Activated CD8-positive, alpha-beta memory T cell treated with anti-CD3 and anti-CD28 coated beads for 1 hour (primary cell): Measurements from ENCODE around the gene UBASH3B.

Experiments
- DNase-seq, 2 donors: peaks; one replicate each; pipeline ENCODE4 v3.0.0-alpha.2; 2020; ENCODE audit warnings: low read depth in 1 of 2; ENCODE audit errors: extremely low read depth in 1 of 2

Gene UBASH3B

GRCh38 chr11:122780296-122780949, 124.9 kb downstream of the UBASH3B start:
- DNase-seq, result no peak

- DNase-seq, result peak; percentile 39 to 60
These were observed 126.1 kb downstream of the UBASH3B start for GRCh38 chr11:122781378-122782195.

DNA sequence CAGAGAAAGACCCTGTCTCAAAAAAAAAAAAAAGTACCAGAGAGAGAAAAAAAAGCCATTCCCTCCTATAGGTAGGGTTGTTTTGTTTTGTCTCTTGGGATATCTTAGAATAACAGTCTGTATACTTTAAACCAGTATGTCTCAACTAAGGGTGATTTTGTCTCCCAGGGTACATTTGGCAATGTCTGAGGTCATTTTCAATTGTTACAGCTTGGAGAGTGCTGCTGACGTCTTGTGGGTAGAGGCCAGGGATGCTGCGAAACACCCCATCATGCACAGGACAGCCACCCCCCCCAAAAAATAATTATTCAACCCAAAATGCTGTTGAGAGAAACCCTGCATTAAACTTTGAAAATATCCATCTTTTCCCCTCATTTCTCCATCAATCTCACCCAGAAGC, 126.7 kb downstream of the UBASH3B start:
- DNase-seq, result no peak

- DNase-seq, result no peak
These were observed 128.9 kb downstream of the UBASH3B start for GRCh38 chr11:122784325-122784955.

DNA sequence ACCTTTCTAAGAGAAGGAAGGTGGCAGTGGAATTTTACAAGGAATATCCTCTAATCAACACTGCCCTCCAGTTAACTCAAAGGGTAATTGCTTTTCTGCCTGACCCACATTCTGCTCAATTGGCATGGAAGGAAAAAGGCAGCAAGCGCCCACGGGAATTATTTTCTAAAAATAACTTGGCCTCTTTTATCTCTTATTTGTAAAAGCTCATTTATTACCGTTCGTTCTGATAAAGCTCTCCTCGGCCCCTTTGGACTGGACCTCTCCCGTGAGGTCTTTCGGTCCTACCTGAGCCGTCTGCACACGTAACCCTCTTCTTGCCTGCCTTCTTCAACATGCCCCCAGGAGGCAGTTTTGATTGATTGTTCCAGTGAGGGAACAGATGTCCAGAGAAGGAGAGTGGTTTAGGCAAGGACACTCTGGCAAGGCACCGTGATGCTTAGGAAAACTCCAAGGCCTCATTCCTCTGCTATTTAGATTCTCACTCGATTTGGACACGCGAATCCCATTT, 129.6 kb downstream of the UBASH3B start:
- no peak for DNase-seq

GRCh38 chr11:122786896-122787295, 131.4 kb downstream of the UBASH3B start:
- DNase-seq, result no peak

DNA sequence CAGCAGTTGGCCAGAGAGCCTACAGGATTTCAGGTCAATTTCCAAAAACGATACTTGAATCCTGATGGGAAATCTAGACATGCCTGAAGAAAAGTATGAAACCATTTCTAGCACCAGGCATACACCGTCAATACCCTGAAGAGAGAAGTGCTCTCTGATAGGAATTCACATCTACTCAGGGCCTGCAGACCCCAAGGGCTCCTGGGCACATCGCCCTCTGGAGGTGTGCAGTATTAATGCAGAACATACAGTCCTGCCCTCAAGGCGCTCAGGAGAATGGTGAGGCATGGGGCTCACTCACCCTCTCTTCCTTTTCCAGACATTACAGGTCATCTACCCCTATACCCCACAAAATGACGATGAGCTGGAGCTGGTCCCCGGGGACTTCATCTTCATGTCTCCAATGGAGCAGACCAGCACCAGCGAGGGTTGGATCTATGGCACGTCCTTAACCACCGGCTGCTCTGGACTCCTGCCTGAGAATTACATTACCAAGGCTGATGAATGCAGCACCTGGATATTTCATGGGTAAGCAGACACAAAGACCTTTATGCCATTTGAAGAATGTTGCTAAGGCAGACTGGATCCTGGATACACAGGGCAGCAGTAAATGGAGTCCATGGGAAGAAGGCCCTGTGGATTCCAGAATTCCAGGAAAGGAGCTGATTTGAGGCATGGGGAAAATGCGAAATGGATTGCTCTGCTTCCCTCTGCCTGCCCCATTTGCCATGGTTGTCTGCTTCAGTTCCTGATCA, 133.4 kb downstream of the UBASH3B start:
- DNase-seq, result no peak

- no peak for DNase-seq
These were observed 134.4 kb downstream of the UBASH3B start for GRCh38 chr11:122789907-122790306.

DNA sequence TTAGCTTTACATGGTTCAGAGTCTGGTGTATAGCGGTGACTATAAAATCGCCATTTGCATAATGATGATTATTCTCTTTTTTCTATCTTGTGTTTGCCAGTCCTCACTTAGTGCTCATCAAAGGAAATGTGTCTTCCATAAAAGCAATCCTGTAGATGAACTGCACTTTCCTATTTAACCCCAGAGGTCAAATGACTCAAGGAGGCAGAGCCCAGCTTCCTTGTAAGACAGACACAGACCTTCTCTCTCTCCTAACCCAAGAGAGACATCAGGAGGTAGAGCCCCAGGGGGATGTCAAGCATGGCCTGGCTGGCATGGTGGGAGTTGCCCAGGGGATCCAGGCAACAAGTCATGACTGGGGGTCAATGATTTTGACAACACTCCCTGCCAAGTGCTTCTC, 135.9 kb downstream of the UBASH3B start:
- DNase-seq, result no peak

GRCh38 chr11:122791836-122792235, 136.3 kb downstream of the UBASH3B start:
- no peak for DNase-seq

DNA sequence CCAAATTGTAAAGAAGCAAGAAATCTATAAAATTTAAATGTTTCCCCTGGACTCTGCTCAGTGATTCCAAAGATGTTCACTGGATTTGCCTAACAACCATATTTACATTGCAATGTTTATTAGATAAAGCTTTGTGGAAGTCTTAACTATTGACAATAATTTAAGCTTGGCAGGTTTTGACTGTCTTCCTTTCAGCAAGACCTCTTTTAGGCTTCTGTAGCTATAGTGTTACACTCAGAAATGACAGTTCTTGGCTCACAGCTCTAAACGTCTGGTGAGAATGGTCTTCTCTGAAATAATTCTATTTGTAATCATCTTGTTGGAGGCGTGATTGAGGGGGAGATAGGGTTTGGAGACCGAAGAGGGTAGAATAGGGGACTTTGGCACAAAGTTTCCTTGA, 138.0 kb downstream of the UBASH3B start:
- DNase-seq, result no peak

DNA sequence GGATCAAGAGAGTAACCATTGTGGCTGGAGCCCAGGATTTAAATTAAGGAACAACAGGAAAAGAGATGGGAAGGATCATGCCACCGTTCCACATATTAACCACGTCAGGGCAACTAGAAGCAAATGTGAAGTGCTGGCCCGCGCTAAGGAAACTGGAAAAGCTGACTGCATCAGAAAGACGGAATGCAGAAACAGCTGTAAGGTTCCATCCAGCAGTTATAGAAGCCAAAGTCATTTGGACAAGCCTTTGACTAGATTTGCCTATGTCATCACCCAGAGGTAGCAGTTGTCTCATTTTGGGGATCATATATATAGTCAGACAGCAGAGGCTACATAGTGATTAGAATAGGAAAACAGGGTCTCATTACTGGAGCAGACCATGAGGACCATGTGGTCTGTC, 139.8 kb downstream of the UBASH3B start:
- no peak for DNase-seq

DNA sequence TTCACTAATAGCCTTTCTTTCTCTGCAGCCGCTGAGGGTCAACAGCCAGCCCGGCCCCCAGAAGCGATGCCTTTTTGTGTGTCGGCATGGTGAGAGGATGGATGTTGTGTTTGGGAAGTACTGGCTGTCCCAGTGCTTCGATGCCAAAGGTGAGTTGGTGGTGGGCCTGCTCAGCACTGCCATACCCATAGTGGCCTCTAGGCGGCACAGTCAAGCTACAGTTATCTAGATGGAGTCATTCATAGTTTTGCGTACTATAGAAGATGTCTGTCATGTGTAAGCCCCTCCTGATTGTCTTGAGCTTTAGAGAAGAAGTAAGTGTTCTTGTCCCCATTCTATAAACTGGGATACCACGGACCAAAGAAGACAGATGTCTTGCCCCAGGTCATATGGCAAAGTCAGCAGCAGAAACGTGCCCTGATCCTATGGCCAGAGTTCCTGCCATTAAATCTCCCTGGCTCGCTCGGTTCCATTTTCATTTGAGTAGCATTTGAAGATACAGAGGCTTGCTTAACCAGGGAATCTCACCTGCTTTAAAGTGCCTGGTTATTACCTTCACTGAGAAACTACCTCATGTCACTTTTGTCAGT, 140.7 kb downstream of the UBASH3B start:
- DNase-seq, result peak; percentile 52 to 60

DNA sequence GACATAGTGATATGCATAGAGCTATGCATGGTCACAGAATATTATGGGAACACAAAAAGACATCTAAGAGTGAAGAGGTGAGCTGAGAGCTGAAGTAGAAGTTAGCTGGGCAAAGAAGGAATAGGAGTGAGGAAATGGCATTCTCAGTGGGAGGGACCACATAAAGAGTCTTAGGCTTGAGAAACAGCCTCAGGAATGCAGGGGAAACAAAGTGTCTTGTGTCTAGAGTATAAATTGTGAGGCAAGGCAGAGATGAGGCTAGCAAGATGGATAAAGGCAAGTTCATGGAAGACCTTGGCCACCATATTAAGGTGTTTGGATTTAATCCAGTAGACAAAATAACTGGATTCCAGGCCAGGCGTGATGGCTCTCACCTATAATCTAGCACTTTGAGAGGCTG, 142.1 kb downstream of the UBASH3B start:
- DNase-seq, result no peak

DNA sequence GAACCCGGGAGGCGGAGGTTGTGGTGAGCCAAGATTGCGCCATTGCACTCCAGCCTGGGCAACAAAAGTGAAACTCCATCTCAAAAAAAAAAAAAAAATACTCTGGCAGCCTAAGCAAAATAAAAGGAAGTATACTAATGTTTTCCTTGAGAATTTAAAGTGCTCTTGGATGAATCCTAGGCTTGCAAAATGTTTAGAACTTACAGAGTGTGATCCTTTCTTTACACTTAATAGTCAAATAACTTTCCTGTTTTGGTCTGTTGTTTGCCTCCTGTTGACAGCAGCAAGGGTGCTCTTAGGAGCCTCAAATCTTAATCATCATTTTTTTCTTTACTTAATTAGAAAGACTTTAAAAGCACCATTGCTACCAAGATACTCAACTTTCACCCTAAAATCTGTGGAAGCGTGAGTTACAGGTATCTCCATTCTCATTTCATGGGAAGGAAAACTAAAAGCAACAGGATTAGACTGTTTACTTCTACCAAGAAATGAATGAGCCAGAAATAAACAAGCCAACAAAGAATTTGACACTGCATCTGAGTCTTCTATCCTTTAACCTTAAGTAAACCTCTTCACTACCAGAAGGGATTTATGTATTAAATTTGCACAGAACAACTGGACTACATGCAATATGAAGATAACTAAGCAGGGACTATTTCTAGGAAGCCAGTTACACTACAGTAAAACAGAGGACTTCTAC, 144.0 kb downstream of the UBASH3B start:
- DNase-seq, result no peak

DNA sequence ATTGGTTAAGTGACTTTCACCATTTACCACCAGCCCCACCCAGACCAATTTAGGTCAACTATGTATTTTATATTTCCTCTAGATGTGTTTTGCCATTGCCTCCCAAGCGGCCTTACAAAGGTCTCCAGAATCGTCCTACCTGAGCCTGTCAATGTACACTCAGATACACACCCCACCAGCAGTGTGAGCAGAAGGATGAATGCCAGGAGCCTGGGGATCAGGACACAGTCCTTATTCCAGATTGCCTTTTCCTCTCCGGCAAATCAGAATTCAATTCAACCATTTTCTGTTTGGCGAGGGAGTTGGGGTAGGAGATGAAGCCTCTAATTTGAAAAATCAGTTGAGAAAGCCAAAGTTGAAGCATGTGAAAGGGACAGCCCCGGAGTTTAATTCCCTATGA, 147.4 kb downstream of the UBASH3B start:
- DNase-seq, result no peak

- DNase-seq, result no peak
These were observed 147.8 kb downstream of the UBASH3B start for GRCh38 chr11:122803306-122803705.

GRCh38 chr11:122803716-122804115, 148.2 kb downstream of the UBASH3B start:
- DNase-seq, result no peak

DNA sequence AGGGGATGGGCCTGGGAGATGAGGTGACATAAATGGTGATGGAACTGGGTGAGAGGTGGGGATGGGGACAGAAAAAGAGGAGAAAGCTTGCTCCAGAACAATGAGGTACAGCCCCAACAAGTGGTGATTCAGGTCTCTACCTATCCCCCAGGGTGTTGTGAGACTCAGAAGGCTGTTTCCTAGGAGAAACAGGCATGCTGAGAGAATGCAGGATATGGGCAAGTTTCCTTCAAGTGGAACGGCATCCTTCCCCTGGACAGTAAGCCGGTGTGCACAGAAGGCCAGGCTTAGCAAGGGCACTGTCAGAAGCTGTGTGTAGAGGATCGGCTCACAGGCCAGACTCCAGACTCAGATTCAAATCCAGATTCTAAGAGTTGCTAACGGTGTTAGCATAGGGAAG, 148.6 kb downstream of the UBASH3B start:
- no peak for DNase-seq

GRCh38 chr11:122804796-122805195, 149.3 kb downstream of the UBASH3B start:
- no peak for DNase-seq
